Measurements from ENCODE around the gene AFAP1L2.

AFAP1L2 gene

GRCh38 chr10:114265392-114266053, 138.8 kb downstream of the AFAP1L2 start:
- H3K4me3 Mint-ChIP-seq, result no peak overlapping the region
- H3K9me3 Mint-ChIP-seq (ENCODE audit: low read depth), result no peaks in the 10 kb centered on the region
- H3K4me1 Mint-ChIP-seq (ENCODE audit: low read depth), result no peaks in the 10 kb centered on the region
- H3K27ac Mint-ChIP-seq, result no peak overlapping the region
- H3K27me3 Mint-ChIP-seq, result peaks cover 1% of the 10 kb centered on the region
- H3K36me3 Mint-ChIP-seq, result no peaks in the 10 kb centered on the region

GRCh38 chr10:114262496-114262895, 141.8 kb downstream of the AFAP1L2 start:
- H3K4me3 Mint-ChIP-seq, result no peak overlapping the region
- H3K9me3 Mint-ChIP-seq (ENCODE audit: low read depth), result no peaks in the 10 kb centered on the region
- H3K27me3 Mint-ChIP-seq, result peaks cover 1% of the 10 kb centered on the region
- H3K27ac Mint-ChIP-seq, result no peak overlapping the region
- peaks cover 7% of the 10 kb centered on the region for H3K4me1 Mint-ChIP-seq (ENCODE audit: low read depth)
- H3K36me3 Mint-ChIP-seq, result no peaks in the 10 kb centered on the region

GRCh38 chr10:114261076-114261475, 143.2 kb downstream of the AFAP1L2 start:
- H3K4me3 Mint-ChIP-seq, result no peak overlapping the region

GRCh38 chr10:114260366-114260765, 143.9 kb downstream of the AFAP1L2 start:
- Mint-ChIP-seq H3K27me3 (peaks cover 1% of the 10 kb centered on the region), H3K36me3 (no peaks in the 10 kb centered on the region), H3K27ac (no peak overlapping the region), H3K9me3 (ENCODE audit: low read depth) (no peaks in the 10 kb centered on the region), H3K4me1 (ENCODE audit: low read depth) (peaks cover 7% of the 10 kb centered on the region), H3K4me3 (no peak overlapping the region)

More at GRCh38 chr10:114261076-114261475, 143.2 kb downstream of the AFAP1L2 start:
- Mint-ChIP-seq H3K9me3 (ENCODE audit: low read depth) (no peaks in the 10 kb centered on the region), H3K4me1 (ENCODE audit: low read depth) (peaks cover 7% of the 10 kb centered on the region), H3K27me3 (peaks cover 1% of the 10 kb centered on the region), H3K36me3 (no peaks in the 10 kb centered on the region), H3K27ac (no peak overlapping the region)

- H3K27ac Mint-ChIP-seq, result no peak overlapping the region
- H3K4me1 Mint-ChIP-seq (ENCODE audit: low read depth), result peaks cover 7% of the 10 kb centered on the region
- no peaks in the 10 kb centered on the region for H3K36me3 Mint-ChIP-seq
- H3K4me3 Mint-ChIP-seq, result no peak overlapping the region
- H3K27me3 Mint-ChIP-seq, result peaks cover 1% of the 10 kb centered on the region
- no peaks in the 10 kb centered on the region for H3K9me3 Mint-ChIP-seq (ENCODE audit: low read depth)
Measured at GRCh38 chr10:114259824-114260223, 144.5 kb downstream of the AFAP1L2 start.

GRCh38 chr10:114258274-114258840, 145.9 kb downstream of the AFAP1L2 start:
- Mint-ChIP-seq H3K9me3 (ENCODE audit: low read depth) (no peaks in the 10 kb centered on the region), H3K27me3 (peaks cover 2% of the 10 kb centered on the region), H3K4me3 (no peak overlapping the region), H3K36me3 (no peaks in the 10 kb centered on the region), H3K27ac (no peak overlapping the region), H3K4me1 (ENCODE audit: low read depth) (peaks cover 8% of the 10 kb centered on the region)

GRCh38 chr10:114257498-114257897, 146.8 kb downstream of the AFAP1L2 start:
- H3K27ac Mint-ChIP-seq, result no peak overlapping the region
- no peaks in the 10 kb centered on the region for H3K36me3 Mint-ChIP-seq
- H3K9me3 Mint-ChIP-seq (ENCODE audit: low read depth), result no peaks in the 10 kb centered on the region
- no peak overlapping the region for H3K4me3 Mint-ChIP-seq
- peaks cover 10% of the 10 kb centered on the region for H3K4me1 Mint-ChIP-seq (ENCODE audit: low read depth)
- H3K27me3 Mint-ChIP-seq, result peaks cover 3% of the 10 kb centered on the region

GRCh38 chr10:114256822-114257221, 147.5 kb downstream of the AFAP1L2 start:
- no peak overlapping the region for H3K27ac Mint-ChIP-seq
- no peaks in the 10 kb centered on the region for H3K36me3 Mint-ChIP-seq
- peaks cover 3% of the 10 kb centered on the region for H3K27me3 Mint-ChIP-seq
- H3K4me1 Mint-ChIP-seq (ENCODE audit: low read depth), result peaks cover 10% of the 10 kb centered on the region
- H3K9me3 Mint-ChIP-seq (ENCODE audit: low read depth), result no peaks in the 10 kb centered on the region
- H3K4me3 Mint-ChIP-seq, result no peak overlapping the region

GRCh38 chr10:114256008-114256765, 148.1 kb downstream of the AFAP1L2 start:
- Mint-ChIP-seq H3K27ac (no peak overlapping the region), H3K36me3 (no peaks in the 10 kb centered on the region), H3K9me3 (ENCODE audit: low read depth) (no peaks in the 10 kb centered on the region), H3K4me1 (ENCODE audit: low read depth) (peaks cover 10% of the 10 kb centered on the region), H3K4me3 (no peak overlapping the region), H3K27me3 (peaks cover 3% of the 10 kb centered on the region)

- peaks cover 10% of the 10 kb centered on the region for H3K4me1 Mint-ChIP-seq (ENCODE audit: low read depth)
- no peak overlapping the region for H3K4me3 Mint-ChIP-seq
- H3K27me3 Mint-ChIP-seq, result peaks cover 3% of the 10 kb centered on the region
- H3K36me3 Mint-ChIP-seq, result no peaks in the 10 kb centered on the region
- no peaks in the 10 kb centered on the region for H3K9me3 Mint-ChIP-seq (ENCODE audit: low read depth)
- no peak overlapping the region for H3K27ac Mint-ChIP-seq
Measured at GRCh38 chr10:114255227-114255626, 149.1 kb downstream of the AFAP1L2 start.

- H3K9me3 Mint-ChIP-seq (ENCODE audit: low read depth), result no peaks in the 10 kb centered on the region
- H3K36me3 Mint-ChIP-seq, result no peaks in the 10 kb centered on the region
- H3K27ac Mint-ChIP-seq, result no peak overlapping the region
- H3K27me3 Mint-ChIP-seq, result peaks cover 7% of the 10 kb centered on the region
- peaks cover 3% of the 10 kb centered on the region for H3K4me1 Mint-ChIP-seq (ENCODE audit: low read depth)
- H3K4me3 Mint-ChIP-seq, result no peak overlapping the region
Measured at GRCh38 chr10:114252883-114253282, 151.4 kb downstream of the AFAP1L2 start.

- H3K36me3 Mint-ChIP-seq, result no peaks in the 10 kb centered on the region
- H3K9me3 Mint-ChIP-seq (ENCODE audit: low read depth), result no peaks in the 10 kb centered on the region
- H3K4me1 Mint-ChIP-seq (ENCODE audit: low read depth), result peaks cover 3% of the 10 kb centered on the region
- H3K27me3 Mint-ChIP-seq, result peaks cover 7% of the 10 kb centered on the region
- no peak overlapping the region for H3K4me3 Mint-ChIP-seq
- no peak overlapping the region for H3K27ac Mint-ChIP-seq
Measured at GRCh38 chr10:114252092-114252491, 152.2 kb downstream of the AFAP1L2 start.

GRCh38 chr10:114250716-114251115, 153.6 kb downstream of the AFAP1L2 start:
- peaks cover 7% of the 10 kb centered on the region for H3K27me3 Mint-ChIP-seq
- H3K27ac Mint-ChIP-seq, result no peak overlapping the region
- peaks cover 3% of the 10 kb centered on the region for H3K4me1 Mint-ChIP-seq (ENCODE audit: low read depth)
- no peaks in the 10 kb centered on the region for H3K9me3 Mint-ChIP-seq (ENCODE audit: low read depth)
- no peaks in the 10 kb centered on the region for H3K36me3 Mint-ChIP-seq
- H3K4me3 Mint-ChIP-seq, result no peak overlapping the region

GRCh38 chr10:114250236-114250635, 154.1 kb downstream of the AFAP1L2 start:
- H3K27ac Mint-ChIP-seq, result no peak overlapping the region
- H3K9me3 Mint-ChIP-seq (ENCODE audit: low read depth), result no peaks in the 10 kb centered on the region
- H3K36me3 Mint-ChIP-seq, result no peaks in the 10 kb centered on the region
- H3K27me3 Mint-ChIP-seq, result peaks cover 7% of the 10 kb centered on the region
- no peak overlapping the region for H3K4me3 Mint-ChIP-seq
- peaks cover 3% of the 10 kb centered on the region for H3K4me1 Mint-ChIP-seq (ENCODE audit: low read depth)

GRCh38 chr10:114246679-114247305, 157.5 kb downstream of the AFAP1L2 start:
- no peak overlapping the region for H3K4me3 Mint-ChIP-seq
- H3K4me1 Mint-ChIP-seq (ENCODE audit: low read depth), result no peaks in the 10 kb centered on the region
- H3K9me3 Mint-ChIP-seq (ENCODE audit: low read depth), result no peaks in the 10 kb centered on the region
- H3K27ac Mint-ChIP-seq, result no peak overlapping the region
- no peaks in the 10 kb centered on the region for H3K36me3 Mint-ChIP-seq
- H3K27me3 Mint-ChIP-seq, result peaks cover 17% of the 10 kb centered on the region

All from activated naive CD8-positive, alpha-beta T cell (primary cell).